GM18520 (cell line): ENCODE data around the gene POLR3A.
"Not testable (repeated sequence)": the region's sequence is repeated elsewhere in the genome, so short reads cannot be mapped to it uniquely, and the experiment has no call there.

Experiments
- ATAC-seq: cut with Tn5 transposase; IDR thresholded peaks from one replicate; pipeline ENCODE4 v1.9.1; 2021; ENCODE audit not compliant: unreplicated experiment

The POLR3A gene

DNA sequence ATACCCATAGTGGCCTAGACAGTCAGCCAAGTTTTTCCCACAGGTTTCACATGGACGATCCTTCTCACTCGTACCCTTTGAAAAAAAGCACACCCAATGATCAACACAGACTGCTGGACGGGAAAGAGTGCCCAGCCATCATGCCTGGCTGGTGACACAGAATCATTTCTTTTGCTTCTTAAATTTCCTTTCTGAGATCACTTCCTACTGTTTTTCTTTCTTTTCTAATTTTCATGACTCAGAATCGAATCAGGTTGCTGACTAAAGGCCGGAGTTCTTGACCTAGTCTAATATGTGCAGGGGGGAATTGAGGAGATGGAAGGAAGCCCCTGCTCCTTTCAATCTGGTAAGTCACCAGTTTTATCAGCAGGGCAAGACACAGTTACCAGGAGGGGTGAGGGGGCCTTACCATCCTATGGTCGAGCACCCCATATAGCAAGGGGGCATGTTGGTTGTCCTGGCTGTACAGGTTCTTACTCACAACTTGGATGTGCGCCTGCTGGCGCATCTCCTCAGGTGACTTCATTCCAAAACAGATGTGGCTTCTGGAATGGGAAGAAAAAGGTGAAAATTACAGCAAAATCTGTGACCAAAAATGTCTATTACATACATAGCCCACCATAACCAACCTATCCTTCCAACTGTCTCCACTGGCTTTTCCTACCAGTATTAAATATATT, 3.5 kb downstream of the POLR3A start:
- no peak for ATAC-seq

DNA sequence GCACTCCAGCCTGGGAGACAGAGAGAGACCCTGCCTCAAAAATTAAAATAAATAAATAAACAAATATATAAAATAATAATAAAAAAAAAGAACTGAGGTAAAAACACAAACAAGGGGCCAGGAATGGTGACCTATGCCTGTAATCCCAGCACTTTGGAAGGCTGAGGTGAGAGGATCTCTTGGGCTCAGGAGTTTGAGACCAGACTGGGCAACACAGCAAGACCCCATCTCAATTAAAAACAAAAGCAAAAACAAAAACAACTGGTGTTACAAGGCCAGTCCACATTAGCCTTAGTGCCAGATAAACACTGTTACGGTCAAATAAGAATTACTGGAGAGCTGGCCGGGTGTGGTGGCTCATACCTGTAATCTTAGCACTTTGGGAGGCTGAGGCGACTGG, 5.6 kb downstream of the POLR3A start:
- no peak for ATAC-seq

DNA sequence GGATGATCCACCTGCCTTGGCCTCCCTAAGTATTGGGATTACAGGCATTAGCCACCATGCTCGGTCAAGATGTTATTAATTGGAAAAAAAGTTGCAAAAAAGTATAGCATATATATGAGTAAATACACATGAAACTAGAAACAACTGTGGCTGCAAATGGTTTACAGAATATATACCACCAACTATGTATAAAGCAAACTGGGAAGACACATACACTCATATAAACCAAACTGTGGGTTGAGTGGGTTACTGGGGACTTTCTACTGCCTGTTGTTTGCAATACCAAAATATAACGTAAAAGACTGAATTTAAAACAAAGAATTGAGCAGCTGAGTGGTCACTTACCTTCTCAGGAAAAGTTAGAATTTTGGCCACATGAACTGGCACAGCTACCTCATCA, 8.1 kb downstream of the POLR3A start:
- no peak for ATAC-seq

DNA sequence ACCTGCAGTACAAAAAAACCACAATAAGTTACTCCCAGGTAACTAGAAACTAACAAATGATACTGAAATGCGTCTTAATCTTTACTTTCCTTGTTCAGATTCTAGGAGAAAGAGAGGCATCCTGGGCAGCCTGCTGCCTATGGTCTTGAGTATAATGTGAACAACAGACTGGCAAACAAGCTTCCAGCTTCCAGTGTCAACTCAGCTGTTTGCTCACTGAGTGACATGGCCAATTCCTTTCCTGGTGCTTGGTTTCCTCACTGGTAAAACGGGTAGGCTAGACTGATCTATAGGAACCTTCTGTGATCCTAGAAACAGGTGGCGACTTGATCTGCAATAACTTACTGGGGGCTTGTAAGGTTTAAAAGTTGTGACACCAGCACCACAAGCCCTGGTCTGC, 10.1 kb downstream of the POLR3A start:
- no peak for ATAC-seq

DNA sequence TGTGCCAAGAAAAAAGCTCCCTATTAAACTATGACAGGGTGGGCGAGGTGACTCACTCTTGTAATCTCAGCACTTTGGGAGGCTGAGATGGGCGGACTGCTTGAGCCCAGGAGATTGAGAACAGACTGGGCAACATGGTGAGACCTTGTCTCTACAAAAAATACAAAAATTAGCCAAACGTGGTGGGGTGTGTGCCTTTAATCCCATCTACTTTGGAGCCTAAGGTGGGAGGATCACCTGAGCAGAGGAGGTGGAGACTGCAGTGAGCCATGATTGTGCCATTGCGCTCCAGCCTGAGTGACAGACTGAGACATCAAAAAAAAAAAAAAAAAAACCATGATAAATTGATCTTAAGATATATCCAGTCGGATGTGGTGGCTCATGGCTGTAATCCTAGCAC, 11.5 kb downstream of the POLR3A start:
- ATAC-seq = no peak

DNA sequence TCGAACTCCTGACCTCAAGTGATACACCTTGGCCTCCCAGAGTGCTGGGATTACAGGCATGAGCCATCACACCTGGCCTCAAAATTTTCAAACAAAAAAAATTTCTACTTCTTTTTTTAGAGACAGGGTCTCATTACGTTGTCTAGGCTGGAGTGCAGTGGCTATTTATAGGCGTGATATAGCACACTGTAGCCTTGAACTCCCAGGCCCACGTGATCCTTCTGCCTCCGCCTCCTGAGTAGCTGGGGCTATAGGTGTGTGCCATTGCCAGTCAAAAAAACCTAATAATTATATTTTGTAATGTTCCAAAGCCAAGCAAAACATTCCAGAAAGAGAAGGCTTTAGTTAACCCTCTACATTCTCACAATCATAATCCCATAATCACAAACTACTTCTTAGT, 13.8 kb downstream of the POLR3A start:
- ATAC-seq = no peak

DNA sequence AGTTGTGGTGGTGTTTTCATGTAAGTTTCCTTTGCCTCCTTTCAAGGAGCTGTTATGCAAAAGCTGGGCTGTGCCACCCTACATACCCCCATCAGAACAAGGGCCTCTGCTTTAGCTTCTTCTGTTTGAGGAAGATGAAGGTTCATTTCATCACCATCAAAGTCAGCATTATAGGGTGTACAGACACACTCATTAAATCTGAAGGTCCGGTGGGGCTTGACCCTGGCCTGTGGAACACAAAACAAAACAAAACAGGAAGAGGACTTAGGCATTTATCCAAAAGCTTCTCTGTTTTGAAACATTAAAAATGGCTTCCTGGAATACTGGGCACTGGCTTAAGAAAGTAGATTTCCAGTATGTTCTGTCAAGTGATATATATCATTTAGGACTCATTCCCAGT, 15.8 kb downstream of the POLR3A start:
- no peak for ATAC-seq

DNA sequence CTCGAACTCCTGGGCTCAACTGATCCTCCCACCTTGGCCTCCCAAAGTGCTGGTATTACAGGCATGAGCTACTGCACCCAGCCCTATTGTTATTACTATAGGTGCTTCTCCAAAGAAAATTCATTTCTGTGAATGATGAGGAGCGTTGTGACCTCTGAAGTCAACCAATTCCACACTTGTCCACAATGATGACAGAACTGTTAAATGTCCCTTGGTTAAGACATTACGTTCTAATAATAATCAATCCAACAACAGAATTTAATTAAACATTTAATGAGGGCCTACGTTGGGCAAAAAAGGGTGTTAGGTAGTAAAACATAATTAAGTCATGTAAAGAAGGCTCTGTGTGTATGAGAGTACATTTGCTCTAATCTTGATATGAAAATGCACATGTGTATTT, 18.2 kb downstream of the POLR3A start:
- ATAC-seq = no peak

DNA sequence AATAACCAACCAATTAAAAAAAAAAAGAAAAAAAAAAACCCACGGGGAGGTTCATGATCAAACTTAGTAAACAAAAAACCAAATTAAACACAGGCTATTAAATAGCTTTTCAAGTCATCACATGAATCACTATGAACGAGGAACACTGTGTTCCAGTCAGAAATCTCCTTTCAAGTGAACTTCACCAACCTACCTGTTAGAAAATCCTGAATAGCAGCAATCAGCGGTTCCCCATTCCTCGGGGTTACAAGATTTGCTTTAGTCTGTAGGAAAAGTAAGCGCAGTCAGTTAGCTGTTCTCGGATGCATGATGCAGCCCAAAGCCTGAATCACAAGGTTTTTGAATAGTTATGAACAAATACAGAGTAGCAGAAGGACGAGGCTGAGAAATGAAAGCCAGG, 19.0 kb downstream of the POLR3A start:
- ATAC-seq = no peak

DNA sequence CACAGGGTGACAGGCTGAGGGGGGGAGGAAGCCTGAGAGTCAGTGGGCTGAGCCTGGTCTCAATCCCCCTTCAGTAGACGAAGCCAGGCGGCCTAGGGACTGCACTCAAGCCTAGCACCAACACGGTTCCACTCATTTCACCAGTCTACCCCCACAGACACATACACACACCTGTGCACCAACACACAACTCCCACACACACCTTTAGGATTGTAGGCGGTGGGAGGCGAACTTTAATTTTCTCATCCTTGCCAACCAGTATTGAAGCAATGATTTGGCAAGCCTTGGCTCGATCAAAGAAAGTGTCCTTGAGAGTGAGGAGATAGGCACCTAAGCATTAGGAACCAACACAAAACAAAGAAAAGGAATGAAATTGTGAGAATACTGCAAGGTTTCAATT, 19.7 kb downstream of the POLR3A start:
- ATAC-seq = no peak

DNA sequence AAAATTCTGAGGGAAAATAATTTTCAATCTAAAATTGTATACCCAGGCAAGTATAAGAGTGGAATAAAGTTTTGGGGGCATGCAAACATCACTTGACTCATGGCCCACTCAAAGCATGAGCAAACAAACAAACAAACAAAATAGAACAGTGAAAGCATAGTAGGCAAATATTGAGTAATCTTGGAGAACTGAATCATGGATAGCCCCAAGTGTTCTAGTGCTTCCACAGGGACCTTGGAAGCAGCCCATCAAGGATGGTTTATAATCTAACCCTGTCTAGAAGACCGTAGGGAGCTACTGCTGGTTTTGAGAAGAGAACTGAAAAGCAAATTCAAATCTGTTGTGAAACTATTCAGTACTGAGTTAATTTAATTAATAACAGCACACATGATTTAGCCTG, 22.1 kb downstream of the POLR3A start:
- no peak for ATAC-seq

DNA sequence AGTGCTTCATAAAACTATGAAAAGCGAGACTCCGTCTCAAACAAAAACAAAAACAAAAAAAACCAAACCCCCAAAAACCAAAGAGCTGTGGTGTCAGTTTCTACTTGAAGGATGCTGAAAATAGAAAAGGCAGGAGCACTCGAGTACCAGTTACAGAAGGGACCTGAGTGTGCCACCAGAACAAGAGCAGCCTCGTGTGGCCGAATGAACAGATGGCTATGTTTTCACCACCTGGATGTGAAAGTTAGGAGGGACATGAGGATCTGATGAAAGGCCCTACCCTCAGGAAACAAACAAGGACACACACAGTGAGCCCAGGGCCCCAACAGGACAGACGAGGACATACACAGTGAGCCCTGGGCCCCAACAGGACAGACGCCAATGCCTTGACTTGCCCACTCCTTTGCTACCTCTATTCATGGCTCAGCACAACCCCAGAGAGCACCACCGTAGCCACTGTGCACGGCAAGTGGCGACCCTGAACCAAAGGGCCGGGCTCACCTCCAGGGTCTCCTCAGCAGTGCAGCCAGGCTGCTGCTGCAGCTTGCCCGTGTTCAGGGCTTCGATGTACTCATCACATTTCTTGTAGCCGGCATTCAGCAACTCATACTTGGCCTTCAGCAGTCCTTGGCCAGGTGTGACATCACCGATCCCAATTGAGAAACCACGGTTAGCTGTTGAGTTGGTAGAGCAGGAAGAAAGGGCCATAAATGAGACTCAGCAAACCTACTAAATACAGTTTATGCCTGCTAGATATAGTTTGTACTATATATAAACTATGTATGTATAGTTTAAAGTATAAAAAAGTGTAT, 24.9 kb downstream of the POLR3A start:
- ATAC-seq = no peak

DNA sequence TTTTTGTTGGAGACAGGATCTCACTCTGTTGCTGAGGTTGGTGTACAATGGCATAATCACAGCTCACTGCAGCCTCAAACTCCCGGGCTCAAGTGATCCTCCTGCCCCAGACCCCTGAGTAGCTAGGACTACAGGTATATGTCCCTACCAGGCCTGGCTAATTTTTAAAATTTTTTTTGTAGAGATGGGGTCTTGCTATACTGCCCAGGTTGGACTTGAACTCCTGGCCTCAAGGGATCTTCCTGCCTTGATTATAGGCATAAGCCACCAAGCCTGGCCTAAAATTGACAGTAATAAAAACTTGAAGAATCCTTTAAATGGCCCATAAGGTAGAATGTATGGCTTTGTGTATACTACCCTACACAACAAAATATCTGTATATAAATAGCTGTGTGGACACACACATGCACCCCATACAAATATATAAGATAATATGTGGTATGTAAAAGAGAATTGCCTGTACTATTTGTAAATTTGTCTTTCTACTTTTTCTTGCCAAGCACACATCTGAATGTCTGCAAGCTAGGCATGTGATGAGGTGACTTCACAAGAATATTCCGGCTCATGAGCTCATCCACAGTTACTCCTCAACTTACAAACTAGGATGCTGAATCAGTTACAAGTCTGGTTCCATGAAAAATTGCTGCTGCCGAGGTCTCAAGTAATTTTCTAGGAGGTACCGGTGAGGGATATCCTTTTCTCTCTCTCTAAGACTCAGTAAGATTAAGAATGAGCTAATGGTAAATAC, 26.6 kb downstream of the POLR3A start:
- no peak for ATAC-seq

DNA sequence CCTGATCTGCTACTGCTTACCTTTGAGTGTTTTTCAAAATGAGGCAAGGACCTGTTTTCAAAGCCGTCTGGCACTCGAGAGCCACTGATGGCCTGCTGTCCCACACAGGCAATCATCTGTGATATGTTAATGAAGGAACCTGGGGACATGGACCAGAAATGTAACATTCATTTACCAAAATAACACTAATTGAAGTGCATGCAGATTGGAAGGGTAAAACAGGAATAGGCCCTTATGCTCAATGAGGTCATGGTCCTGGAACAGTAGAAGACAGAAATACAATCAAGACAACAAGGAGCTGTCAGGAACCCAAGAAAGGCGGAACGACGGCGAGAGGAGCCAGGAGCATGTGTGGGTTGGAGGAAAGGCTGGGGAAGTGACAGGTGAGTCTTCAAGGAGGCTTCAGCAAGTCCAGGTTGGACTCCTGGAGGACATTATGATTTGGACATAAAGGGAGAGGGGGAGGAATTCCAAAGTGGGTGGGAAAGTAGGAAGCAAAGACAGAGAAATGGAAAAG, 28.3 kb downstream of the POLR3A start:
- ATAC-seq = no peak

DNA sequence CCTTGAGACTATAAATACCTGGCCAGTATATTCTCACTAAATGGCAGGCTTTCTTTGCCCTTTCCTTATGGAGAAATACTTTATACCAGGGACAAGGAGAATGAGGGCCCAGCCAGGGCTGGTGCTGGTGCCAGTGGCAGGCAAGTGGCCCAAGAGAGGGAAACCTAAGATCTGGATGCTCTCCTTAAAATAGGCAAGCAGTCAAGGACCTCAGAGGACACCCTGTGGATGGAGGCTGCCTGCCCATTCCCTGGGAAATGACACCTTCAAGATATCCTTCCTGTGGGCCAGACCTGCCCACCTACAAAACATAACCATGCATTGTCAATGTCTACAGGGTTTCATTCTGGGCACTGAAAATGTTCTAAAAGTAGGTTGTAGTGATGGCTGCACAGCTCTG, 29.1 kb downstream of the POLR3A start:
- ATAC-seq = no peak

DNA sequence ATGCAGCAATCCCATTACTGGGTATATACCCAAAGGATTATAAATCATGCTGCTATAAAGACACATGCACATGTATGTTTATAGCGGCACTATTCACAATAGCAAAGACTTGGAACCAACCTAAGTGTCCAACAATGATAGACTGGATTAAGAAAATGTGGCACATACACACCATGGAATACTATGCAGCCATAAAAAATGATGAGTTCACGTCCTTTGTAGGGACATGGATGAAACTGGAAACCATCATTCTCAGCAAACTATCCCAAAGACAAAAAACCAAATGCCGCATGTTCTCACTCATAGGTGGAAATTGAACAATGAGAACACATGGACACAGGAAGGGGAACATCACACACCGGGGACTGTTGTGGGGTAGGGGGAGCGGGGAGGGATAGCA, 30.5 kb downstream of the POLR3A start:
- ATAC-seq = not testable (repeated sequence)

DNA sequence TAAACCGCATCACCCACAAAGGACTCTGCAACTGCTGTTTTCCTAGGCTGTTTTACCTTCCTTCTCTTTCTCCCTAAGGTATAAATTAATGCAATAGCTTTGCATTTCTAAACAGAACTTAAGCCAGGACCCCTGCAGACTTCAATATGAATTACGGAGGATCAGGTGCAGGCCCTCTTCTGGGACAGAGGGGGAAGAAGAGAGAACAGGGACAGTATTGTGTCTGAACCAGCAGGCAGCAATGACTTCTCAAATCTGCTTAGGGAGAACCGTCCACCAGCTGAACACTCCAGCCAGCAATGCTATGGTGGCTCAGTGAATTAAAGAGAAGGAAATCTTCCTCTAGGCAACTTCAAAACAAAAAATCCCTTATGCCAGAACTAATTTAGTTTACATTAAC, 35.7 kb downstream of the POLR3A start:
- no peak for ATAC-seq

DNA sequence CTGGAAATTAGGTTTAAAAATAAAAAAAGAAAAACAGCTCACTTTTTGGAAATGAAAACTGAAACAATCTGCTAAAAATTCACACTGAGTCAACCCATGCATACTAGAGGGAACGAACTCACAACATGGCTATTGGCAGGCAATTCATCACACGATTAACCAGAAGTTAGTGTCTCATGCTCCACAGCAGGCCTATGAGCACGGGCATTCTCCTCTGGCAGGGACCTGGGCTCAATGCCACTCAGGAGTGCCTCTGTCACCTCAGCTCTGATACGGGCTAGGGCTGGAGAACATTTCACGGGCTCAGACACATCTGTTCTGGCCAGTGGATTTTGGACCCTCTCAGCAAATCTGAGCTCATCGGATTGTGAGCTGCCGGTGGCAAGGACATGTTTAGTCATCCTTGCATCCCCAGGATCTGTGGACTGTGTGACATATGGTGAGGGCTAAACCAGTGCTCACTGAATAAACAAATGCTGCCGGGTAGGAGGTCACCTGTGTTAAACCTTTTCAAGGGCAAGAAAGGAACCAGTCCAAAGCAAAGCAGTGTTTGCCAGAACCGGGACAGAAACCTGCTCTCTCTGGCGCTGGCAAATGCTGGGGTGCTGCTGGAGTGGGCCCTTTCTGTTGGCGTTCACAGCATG, 40.1 kb downstream of the POLR3A start:
- no peak for ATAC-seq

DNA sequence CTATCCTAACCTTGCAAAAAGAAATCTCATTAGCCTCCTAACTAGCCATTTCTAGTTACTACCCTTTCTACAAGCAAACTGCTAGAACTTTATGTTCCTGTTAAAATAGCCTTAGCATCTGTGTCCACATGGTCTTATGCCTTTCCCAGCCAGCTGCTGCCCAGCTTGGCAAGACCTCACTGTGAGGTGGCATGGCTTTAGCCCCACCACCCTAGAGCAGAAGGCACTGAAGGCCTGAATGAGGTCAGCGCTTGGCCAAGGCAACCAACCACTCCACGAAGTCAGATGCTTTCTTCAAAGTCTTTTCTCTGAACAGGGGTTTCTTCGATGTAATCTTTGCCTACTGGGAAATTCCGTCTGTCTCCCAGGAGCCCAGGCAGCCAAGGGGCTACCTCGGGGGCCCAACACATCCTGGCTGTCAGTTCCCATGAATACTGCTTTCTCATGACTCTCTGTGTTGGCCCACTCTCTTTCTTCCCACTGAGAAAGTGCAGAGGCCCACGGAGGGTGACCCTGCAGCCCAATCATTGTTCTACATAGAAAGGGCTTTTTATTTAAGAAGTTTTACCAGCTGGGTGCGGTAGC, 41.6 kb downstream of the POLR3A start:
- no peak for ATAC-seq

DNA sequence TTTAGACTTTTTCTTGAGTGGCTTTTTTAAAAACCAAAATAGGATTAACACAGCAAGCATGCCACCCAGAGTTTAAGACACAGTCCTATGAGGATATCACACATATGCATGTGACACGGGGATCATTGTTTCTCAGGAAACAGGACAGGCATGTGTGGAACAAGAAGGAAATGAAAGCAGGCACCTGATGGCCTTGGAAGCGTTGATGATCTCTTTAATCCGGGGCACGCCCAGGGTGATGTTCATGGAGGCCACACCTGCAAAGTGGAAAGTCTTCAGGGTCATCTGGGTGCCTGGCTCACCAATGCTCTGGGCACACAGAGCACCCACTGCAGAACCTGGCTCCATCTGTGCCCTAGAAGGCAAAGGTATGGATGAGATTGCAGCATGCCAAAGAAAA, 44.3 kb downstream of the POLR3A start:
- no peak for ATAC-seq
